GM12892 (cell line): ENCODE data around the gene EXOC3L4.
"Not testable (repeated sequence)": the region's sequence is repeated elsewhere in the genome, so short reads cannot be mapped to it uniquely, and the experiment has no call there.

Source experiments
- POLR2A ChIP-seq: IDR thresholded peaks from 2 replicates; pipeline ENCODE4 v1.6.1; 2011; ENCODE audit warnings: low read depth, low read length, control low read depth
- POLR2AphosphoS5 ChIP-seq: IDR thresholded peaks from 2 replicates; pipeline ENCODE4 v1.6.1; 2011; ENCODE audit warnings: low read depth, low read length, control low read depth

DNA sequence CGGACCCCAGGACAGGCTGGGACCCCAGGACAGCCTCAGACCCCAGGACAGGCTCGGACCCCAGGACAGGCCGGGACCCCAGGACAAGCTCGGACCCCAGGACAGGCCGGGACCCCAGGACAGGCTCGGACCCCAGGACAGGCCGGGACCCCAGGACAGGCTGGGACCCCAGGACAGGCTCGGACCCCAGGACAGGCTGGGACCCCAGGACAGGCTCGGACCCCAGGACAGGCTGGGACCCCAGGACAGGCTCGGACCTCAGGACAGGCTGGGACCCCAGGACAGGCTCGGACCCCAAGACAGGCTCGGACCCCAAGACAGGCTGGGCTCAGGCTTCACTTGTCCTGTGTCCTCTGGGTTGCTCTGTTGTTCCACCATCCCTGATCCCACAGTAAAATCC, 60.9 kb downstream of the EXOC3L4 start:
- not testable (repeated sequence) for TF ChIP-seq POLR2A, POLR2AphosphoS5
